ENCODE data around the gene MYH10.

Gene MYH10

DNA sequence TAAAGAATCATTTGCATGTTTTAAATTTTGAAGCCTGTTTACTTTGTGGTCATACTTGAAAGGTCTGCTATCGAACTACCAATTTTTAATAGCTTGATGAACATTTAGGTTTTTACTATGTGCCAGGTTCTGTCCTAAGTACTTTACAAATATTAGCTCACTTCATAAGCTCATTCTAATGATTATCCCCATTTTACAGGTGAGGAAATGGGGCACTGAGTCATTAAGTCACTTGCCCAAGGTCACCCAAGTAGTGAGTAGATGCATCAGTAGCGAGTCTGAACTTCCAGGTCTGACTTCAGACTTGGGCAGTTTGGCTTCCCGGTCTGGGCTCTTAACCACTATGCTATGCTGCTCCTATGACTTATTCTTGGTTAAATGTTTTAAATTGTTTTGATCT, 190.8 kb downstream of the MYH10 start:
- ATAC-seq = no peak

DNA sequence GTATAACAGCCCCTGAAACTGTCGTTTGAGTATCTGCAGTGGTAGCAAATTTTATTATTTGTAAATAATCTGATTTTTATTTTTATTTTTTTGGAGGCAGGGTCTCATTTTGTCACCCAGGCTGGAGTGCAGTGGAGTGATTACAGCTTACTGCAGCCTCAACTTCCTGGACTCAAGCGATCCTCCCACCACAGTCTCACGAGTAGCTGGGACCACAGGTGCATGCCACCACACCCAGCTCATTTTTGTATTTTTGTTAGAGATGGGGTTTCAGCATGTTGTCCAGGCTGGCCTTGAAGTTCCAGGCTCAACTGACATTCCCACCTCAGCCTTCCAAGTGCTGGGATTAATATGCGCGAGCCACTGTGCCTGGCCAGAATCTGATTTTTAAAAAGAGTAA, 192.1 kb downstream of the MYH10 start:
- ATAC-seq = no peak

- ATAC-seq = no peak
Measured at GRCh38 chr17:8436844-8437171, 193.7 kb downstream of the MYH10 start.

DNA sequence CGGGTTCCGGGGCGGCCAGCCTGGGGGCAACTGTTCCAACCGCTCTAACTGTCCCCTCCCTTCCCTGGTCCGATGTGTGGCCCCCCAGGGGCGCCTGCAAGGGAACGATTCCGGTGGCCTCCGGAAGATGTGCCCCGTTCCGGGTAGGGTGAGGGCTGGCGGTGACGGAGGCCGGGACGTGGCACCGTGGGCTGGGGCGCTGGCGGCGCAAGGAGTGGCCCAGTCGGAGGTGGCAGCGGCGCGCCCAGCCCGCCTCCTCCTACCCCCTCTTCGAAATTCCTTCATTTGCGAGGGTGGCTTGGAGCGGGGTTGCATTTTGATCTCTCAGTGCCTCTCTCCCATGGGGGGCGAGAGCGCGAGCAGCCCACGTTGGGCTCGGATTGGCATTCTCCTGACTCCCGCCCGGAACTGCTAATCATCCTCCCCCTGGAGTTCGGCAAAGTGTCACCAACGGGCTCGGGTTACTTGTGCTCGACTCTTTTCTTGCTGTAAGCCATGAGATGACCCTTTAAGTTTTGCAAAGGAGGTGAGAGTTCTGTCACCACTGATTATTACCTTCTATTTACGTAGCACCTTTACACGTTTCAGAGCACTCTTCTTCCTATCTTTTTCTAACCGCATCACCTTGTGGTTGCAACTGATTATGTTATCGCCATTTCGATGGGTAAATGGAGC, 194.2 kb downstream of the MYH10 start:
- peak; percentile 65 to 67 for ATAC-seq

GRCh38 chr17:8435245-8436168, 195.0 kb downstream of the MYH10 start, which contains the start of gene NDEL1:
NDEL1 (plus strand) TSS chr17:8435884; CDS start chr17:8444272, 8,388 bp downstream.
- peak; percentile 97 to 99 for ATAC-seq

DNA sequence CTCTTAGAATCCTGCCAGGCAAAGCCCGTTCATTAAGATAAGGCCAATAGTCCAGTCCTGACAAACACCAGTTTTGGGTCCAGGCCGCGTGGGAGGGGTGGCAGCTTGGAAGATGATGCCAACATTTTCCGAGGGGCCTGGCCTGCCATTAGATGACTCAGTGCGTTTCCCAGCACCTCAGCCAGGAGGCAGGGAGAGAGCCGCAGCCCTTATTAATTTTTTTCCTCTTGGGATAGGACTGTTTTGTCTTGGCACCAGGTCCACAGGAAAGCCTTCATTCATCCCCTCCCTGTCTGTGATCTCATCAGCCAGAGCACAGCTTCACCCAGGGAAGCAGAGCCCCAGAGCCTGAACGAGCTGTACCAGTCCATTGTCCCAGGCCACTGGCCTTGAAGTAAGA, 199.6 kb downstream of the MYH10 start:
- ATAC-seq = no peak

- ATAC-seq = no peak
Measured at GRCh38 chr17:8426802-8427201, 203.7 kb downstream of the MYH10 start.

GRCh38 chr17:8426094-8426720, 204.3 kb downstream of the MYH10 start:
- no peak for ATAC-seq
